ENCODE measurements around the gene IL18BP. TPM values are rescaled to one million over a fixed set of nuclear protein-coding genes. Genes with fewer than 3 reads are reported as not detected.

The IL18BP gene
- total RNA-seq, 2 donors from 2014 or later, result 12.5 to 13.8 TPM

GRCh38 chr11:72048766-72049460 is 50.2 kb downstream of the IL18BP start:
- no peaks in the 10 kb centered on the region for H3K9me3 Mint-ChIP-seq
- no peak for DNase-seq (ENCODE audit: low spot score in 2 of 2)
- no peak for ATAC-seq
- H3K36me3 Mint-ChIP-seq, result no peaks in the 10 kb centered on the region
- peak overlapping the region in 1 of 2 donors; percentile 31 for H3K27ac Mint-ChIP-seq

Other genes with a start within 250 kb of the IL18BP start
- gene DEFB108B, start 165.7 kb upstream of the IL18BP start, total RNA-seq, result not detected
- gene DEFB131B, start 120.5 kb upstream of the IL18BP start, total RNA-seq, result not detected
- gene XNDC1N, start 70.3 kb upstream of the IL18BP start, total RNA-seq, result 10 to 100 TPM; 14.0 to 21.8 TPM
- gene RNF121, start 69.9 kb upstream of the IL18BP start, total RNA-seq, result 10 to 100 TPM; 32.2 to 44.6 TPM
- 100 to 1,000 TPM; 206 to 209 TPM for gene NUMA1, start 81.6 kb downstream of the IL18BP start, total RNA-seq
- gene LRRC51, start 81.9 kb downstream of the IL18BP start, total RNA-seq, result 1 to 10 TPM; 4.1 to 8.3 TPM
- 10 to 100 TPM; 40.9 to 60.0 TPM for gene LAMTOR1, start 104.4 kb downstream of the IL18BP start, total RNA-seq
- gene TOMT, start 107.0 kb downstream of the IL18BP start, total RNA-seq, result not detected
- gene ANAPC15, start 113.8 kb downstream of the IL18BP start, total RNA-seq, result 10 to 100 TPM; 50.5 to 60.1 TPM
- gene FOLR3, start 136.8 kb downstream of the IL18BP start, total RNA-seq, result not detected
- gene FOLR1, start 193.2 kb downstream of the IL18BP start, total RNA-seq, result not detected
- gene FOLR2, start 217.9 kb downstream of the IL18BP start, total RNA-seq, result not detected
- gene INPPL1, start 225.9 kb downstream of the IL18BP start, total RNA-seq, result 100 to 1,000 TPM in 1 of 2 donors, 10 to 100 TPM in 1; 97.0 to 132 TPM
- not detected for gene PHOX2A, start 245.3 kb downstream of the IL18BP start, total RNA-seq

Data from activated naive CD4-positive, alpha-beta T cell treated with anti-CD3 and anti-CD28 coated beads, Interleukin-2, amount 50 U/mL, for 72 hours (primary cell).